Karpas-422 (cell line): ENCODE data around the gene DYNC2H1. TPM values are rescaled to one million over a fixed set of nuclear protein-coding genes. Genes with fewer than 3 reads are reported as not detected.

ENCODE experiments used
- DNase-seq: peaks from one replicate; pipeline ENCODE4 v3.0.0-alpha.2; 2015
- H2AFZ ChIP-seq: fragments of 200-600 bp; sonication (generic); 2 replicates; pipeline ENCODE4 v1.6.1; 2014; ENCODE audit warnings: antibody characterized with exemption, low read length, mixed read lengths
- H3K27ac ChIP-seq: fragments of 200-600 bp; sonication (generic); 2 replicates; pipeline ENCODE4 v1.5.1; 2014; ENCODE audit warnings: mild to moderate bottlenecking, low read length, moderate library complexity
- H3K27me3 ChIP-seq: fragments of 200-600 bp; sonication (generic); 2 replicates; pipeline ENCODE4 v1.6.1; 2014; ENCODE audit warnings: low read length, mixed read lengths
- H3K36me3 ChIP-seq: fragments of 200-600 bp; sonication (generic); 2 replicates; pipeline ENCODE4 v1.6.1; 2014; ENCODE audit warnings: low read length, mixed read lengths; ENCODE audit not compliant: insufficient read depth
- H3K4me1 ChIP-seq: fragments of 200-600 bp; sonication (generic); 2 replicates; pipeline ENCODE4 v1.6.1; 2014; ENCODE audit warnings: mild to moderate bottlenecking, low read length, mixed read lengths
- H3K4me2 ChIP-seq: fragments of 200-600 bp; sonication (generic); 2 replicates; pipeline ENCODE4 v1.6.1; 2014; ENCODE audit warnings: low read length, low read depth, mild to moderate bottlenecking; ENCODE audit not compliant: poor library complexity, severe bottlenecking
- H3K4me3 ChIP-seq: fragments of 200-600 bp; sonication (generic); 2 replicates; pipeline ENCODE4 v1.5.1; 2014; ENCODE audit warnings: mild to moderate bottlenecking, antibody characterized with exemption, low read length, mixed read lengths
- H3K79me2 ChIP-seq: fragments of 200-600 bp; sonication (generic); 2 replicates; pipeline ENCODE4 v1.6.1; 2014; ENCODE audit warnings: mild to moderate bottlenecking, low read length, mixed read lengths
- H3K9ac ChIP-seq: fragments of 200-600 bp; sonication (generic); 2 replicates; pipeline ENCODE4 v1.6.0; 2014; ENCODE audit warnings: low read length
- H3K9me2 ChIP-seq: fragments of 200-600 bp; sonication (generic), shearing (Covaris generic); replicated peaks from 2 replicates; pipeline ENCODE4 v1.6.0; 2014; ENCODE audit warnings: mild to moderate bottlenecking, low read length, moderate library complexity; ENCODE audit not compliant: insufficient read depth
- H3K9me3 ChIP-seq: fragments of 300-700, 200-600 bp; sonication (generic); 2 replicates; pipeline ENCODE4 v1.6.1; 2014; ENCODE audit warnings: low read length, mixed read lengths
- H4K20me1 ChIP-seq: fragments of 200-600 bp; sonication (generic); 2 replicates; pipeline ENCODE4 v1.6.1; 2014; ENCODE audit warnings: mild to moderate bottlenecking, antibody characterized with exemption, low read length, low read depth; ENCODE audit not compliant: insufficient read depth
- total RNA-seq: library from RNA; depleted of rRNA; stranded (reverse); fragments of >200 nt; shearing (Covaris generic); gene quantifications from 2 replicates; pipeline ENCODE4 v1.2.3, GENCODE V29; 2014; ENCODE audit warnings: low replicate concordance

DYNC2H1 gene
- total RNA-seq, 1 experiment from 2014 or later = 3.9 TPM

DNA sequence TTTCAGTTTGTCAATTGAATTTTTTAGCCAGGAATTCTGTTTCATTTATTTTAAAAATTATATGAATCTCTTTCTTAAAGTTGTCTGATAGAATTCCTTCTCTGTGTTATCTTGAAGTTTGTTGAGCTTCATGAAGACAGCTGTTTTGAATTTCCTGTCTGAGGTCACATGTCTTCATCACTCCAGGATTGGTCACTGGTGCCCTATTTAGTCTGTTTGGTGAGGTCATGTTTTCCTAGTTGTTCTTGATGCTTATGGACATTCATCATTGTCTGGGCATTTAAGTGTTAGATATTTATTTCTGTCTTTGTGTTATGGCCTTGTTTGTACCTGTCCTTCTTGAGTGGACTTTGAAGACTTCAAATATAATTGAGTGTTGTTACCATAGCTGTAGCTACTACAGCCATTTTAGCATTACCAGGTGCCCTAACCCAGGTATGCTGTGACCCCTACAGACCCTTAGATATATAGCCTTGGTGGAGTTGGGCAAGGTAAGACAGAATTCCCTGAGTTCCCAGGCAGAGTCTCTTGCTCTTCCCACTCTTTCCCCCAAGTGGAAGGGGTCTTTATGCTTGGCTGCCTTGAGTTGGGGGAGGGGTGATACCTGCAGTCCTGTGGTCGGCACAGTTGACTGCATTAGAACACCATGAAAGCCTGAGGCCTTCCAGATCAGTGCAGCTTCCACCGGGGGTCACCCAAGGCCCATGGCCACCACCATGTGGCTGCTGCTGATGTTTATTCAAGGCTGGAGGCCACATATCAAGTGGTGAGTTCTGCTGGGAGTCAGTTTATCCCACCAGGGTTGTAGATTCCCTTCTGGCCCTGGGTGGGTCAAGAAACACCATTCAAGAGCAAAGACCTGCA, 229.6 kb downstream of the DYNC2H1 start:
- no peaks in the 10 kb centered on the region for H3K79me2 ChIP-seq
- no peak overlapping the region for H3K9ac ChIP-seq
- H3K9me3 ChIP-seq = no peaks in the 10 kb centered on the region
- no peaks in the 10 kb centered on the region for H3K27me3 ChIP-seq
- no peaks in the 10 kb centered on the region for H4K20me1 ChIP-seq
- H3K36me3 ChIP-seq = no peaks in the 10 kb centered on the region
- no peak overlapping the region for H3K27ac ChIP-seq
- no peaks in the 10 kb centered on the region for H3K9me2 ChIP-seq
- no peak overlapping the region for H3K4me2 ChIP-seq
- DNase-seq = no peak
- H3K4me3 ChIP-seq = no peak overlapping the region
- no peaks in the 10 kb centered on the region for H3K4me1 ChIP-seq
- no peak overlapping the region for H2AFZ ChIP-seq

DNA sequence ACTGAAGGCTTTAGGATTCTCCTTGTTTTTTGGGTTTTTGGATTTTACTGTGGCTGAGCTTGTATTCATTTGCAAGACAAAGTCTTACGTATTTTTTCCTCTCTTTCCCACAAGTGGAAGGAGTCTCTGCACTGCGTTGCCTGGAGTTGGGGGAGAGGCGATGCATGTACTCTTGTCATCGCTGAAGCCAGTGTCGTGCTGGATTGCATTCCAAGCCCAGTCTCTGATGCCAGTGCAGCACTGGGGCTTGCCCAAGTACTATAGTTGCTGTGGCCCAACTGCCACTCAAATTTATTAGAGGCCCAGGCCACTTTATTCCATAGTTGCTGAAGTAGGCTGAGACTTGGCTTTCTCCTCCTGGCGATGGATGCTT, 230.2 kb downstream of the DYNC2H1 start:
- no peak overlapping the region for H3K4me2 ChIP-seq
- H3K9me2 ChIP-seq = no peaks in the 10 kb centered on the region
- H3K79me2 ChIP-seq = no peaks in the 10 kb centered on the region
- no peaks in the 10 kb centered on the region for H3K27me3 ChIP-seq
- no peaks in the 10 kb centered on the region for H3K4me1 ChIP-seq
- H3K27ac ChIP-seq = no peak overlapping the region
- H3K9ac ChIP-seq = no peak overlapping the region
- H4K20me1 ChIP-seq = no peaks in the 10 kb centered on the region
- H2AFZ ChIP-seq = no peak overlapping the region
- DNase-seq = no peak
- H3K36me3 ChIP-seq = no peaks in the 10 kb centered on the region
- no peak overlapping the region for H3K4me3 ChIP-seq
- H3K9me3 ChIP-seq = no peaks in the 10 kb centered on the region

DNA sequence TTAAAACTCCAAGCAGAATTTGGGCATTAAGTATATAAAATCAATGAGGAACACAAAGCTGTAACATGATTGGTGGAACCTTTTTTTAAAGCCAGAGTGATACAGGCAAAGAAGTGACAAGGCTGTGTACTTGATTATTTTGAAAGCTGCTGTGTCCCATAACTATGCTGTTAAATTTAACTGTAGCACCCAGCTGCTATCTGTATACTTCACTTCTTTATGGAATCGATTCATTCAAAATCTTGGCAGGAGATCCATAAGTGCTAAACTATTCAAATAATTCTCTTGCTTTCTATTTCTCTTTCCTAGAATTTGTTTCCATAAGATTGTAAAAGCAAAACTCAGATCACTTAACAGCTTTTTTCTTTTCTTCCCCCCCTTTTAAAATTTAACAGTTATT, 231.7 kb downstream of the DYNC2H1 start:
- DNase-seq = no peak
- Histone ChIP-seq H3K9me2 (no peaks in the 10 kb centered on the region), H3K4me3 (no peak overlapping the region)

DNA sequence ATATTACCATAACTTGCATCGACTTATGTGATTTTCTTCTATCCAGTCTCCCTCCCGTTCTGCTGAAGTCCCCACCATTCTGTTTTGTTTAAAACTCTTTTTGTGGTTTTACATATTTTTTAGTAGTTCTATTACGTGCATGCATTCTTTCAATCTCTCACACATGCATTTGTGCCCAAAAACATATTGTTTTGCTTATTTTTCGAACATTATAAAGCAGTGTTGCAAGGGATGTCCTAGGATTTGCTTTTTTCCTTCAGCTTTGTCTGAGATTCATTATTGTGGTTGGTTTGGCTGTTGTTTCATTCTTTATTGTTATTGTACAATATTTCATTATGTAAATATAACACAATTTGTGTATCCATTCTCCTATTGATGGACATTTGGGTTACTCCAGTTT, 235.7 kb downstream of the DYNC2H1 start:
- no peaks in the 10 kb centered on the region for H3K4me1 ChIP-seq
- H3K4me2 ChIP-seq = no peak overlapping the region
- H3K9me2 ChIP-seq = no peaks in the 10 kb centered on the region
- H3K27me3 ChIP-seq = no peaks in the 10 kb centered on the region
- H3K36me3 ChIP-seq = no peaks in the 10 kb centered on the region
- no peak overlapping the region for H3K27ac ChIP-seq
- no peaks in the 10 kb centered on the region for H3K79me2 ChIP-seq
- no peak for DNase-seq
- no peaks in the 10 kb centered on the region for H3K9me3 ChIP-seq
- no peak overlapping the region for H2AFZ ChIP-seq
- H3K9ac ChIP-seq = no peak overlapping the region
- H3K4me3 ChIP-seq = no peak overlapping the region
- no peaks in the 10 kb centered on the region for H4K20me1 ChIP-seq

More for the DNA sequence above, 231.7 kb downstream of the DYNC2H1 start:
- no peaks in the 10 kb centered on the region for H3K4me1 ChIP-seq
- no peaks in the 10 kb centered on the region for H3K27me3 ChIP-seq
- no peak overlapping the region for H3K9ac ChIP-seq
- no peaks in the 10 kb centered on the region for H3K79me2 ChIP-seq
- no peaks in the 10 kb centered on the region for H3K36me3 ChIP-seq
- no peak overlapping the region for H3K27ac ChIP-seq
- no peak overlapping the region for H3K4me2 ChIP-seq
- H4K20me1 ChIP-seq = no peaks in the 10 kb centered on the region
- H3K9me3 ChIP-seq = no peaks in the 10 kb centered on the region
- H2AFZ ChIP-seq = no peak overlapping the region

DNA sequence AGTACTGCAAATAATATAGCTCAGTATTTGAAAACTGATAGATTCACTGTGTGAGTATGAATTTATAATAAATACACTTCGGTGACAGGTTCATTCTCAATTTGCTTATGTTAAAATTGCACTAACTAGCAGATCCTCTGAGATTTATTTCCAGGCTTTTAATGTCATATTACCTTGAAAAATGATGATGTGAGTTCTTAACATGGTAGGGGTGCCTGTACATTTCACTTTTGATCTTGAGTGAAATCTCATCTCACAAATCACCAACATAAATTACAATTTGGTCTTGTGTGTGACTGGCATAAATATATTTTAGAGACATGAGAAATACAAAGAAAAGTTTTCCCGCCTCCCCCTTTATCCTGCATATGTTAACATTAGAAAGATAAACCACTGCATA, 240.4 kb downstream of the DYNC2H1 start:
- H3K9ac ChIP-seq = no peak overlapping the region
- H3K36me3 ChIP-seq = no peaks in the 10 kb centered on the region
- H2AFZ ChIP-seq = no peak overlapping the region
- H3K4me2 ChIP-seq = no peak overlapping the region
- no peak for DNase-seq
- no peaks in the 10 kb centered on the region for H4K20me1 ChIP-seq
- H3K27me3 ChIP-seq = no peaks in the 10 kb centered on the region
- no peaks in the 10 kb centered on the region for H3K4me1 ChIP-seq
- H3K79me2 ChIP-seq = no peaks in the 10 kb centered on the region
- no peak overlapping the region for H3K4me3 ChIP-seq
- H3K27ac ChIP-seq = no peak overlapping the region
- no peaks in the 10 kb centered on the region for H3K9me3 ChIP-seq
- no peaks in the 10 kb centered on the region for H3K9me2 ChIP-seq

DNA sequence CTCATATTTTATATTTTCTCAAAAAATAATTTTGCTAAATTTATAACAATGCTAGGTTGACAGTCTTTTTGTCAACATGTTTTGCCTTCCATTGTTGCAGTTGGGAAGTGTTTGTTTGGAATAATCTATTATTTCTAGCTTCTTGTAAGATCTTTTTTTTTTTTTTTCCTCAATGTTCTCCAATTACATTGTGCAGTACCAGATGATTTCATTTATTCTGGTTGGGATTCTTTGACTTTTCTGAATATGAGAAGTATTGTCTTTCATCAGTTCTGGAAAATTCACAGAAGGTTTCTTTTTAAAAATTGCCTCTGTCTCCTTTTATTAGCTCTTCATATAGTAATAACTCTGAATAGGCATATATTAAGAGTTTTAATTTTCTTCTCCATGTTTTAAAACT, 245.4 kb downstream of the DYNC2H1 start:
- no peak overlapping the region for H3K4me2 ChIP-seq
- DNase-seq = no peak
- H3K27ac ChIP-seq = no peak overlapping the region

DNA sequence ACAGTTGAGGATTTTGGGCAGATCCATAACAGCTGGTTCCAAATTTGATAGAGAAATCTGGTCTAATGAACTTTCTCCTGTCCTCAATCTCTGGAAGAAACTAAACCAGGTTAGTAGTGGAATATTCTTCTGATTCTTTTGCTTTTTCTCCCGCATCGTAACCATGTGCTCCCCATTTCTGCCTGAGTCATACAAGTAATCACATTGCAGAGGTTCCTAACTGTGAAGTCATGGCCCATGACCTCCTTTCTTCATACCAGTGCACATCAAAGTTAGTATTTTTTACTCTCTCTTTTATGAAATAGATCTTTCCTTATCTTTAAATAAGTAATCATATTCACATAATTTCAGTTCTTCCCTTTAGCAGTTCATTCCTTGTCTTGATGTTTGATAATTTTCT, 249.0 kb downstream of the DYNC2H1 start:
- Histone ChIP-seq H3K4me2 (no peak overlapping the region), H3K4me3 (no peak overlapping the region), H3K9me2 (no peaks in the 10 kb centered on the region), H3K9ac (no peak overlapping the region), H3K27me3 (no peaks in the 10 kb centered on the region; the same call in 1 of the 2 replicates), H3K9me3 (no peaks in the 10 kb centered on the region), H4K20me1 (no peaks in the 10 kb centered on the region), H3K27ac (no peak overlapping the region), H3K4me1 (no peaks in the 10 kb centered on the region), H2AFZ (no peak overlapping the region), H3K36me3 (no peaks in the 10 kb centered on the region), H3K79me2 (no peaks in the 10 kb centered on the region)
- no peak for DNase-seq

More for the DNA sequence above, 245.4 kb downstream of the DYNC2H1 start:
- Histone ChIP-seq H3K9me2 (no peaks in the 10 kb centered on the region), H3K36me3 (no peaks in the 10 kb centered on the region), H3K4me3 (no peak overlapping the region), H4K20me1 (no peaks in the 10 kb centered on the region), H3K27me3 (no peaks in the 10 kb centered on the region; the same call in 1 of the 2 replicates), H3K9ac (no peak overlapping the region), H3K79me2 (no peaks in the 10 kb centered on the region), H3K4me1 (no peaks in the 10 kb centered on the region), H3K9me3 (no peaks in the 10 kb centered on the region), H2AFZ (no peak overlapping the region)

DNA sequence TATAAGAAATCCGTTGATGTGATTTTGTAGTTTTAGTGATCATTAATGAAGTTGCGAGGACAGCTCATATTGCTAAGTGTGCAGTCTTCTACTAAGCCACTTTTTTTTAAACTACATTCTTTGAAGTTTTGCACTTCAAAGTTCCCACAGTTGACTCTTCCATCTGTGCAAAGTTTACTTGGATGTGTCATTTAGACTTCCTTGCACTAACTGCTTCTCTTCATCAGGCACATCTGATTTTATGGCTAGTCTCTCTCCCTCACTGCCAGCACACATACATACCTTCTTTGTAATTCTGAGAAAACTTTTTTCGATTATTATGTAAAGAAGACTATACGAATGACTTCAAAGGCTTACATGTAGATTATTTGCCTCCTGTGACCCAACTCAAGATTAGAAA, 250.0 kb downstream of the DYNC2H1 start:
- H3K9me3 ChIP-seq = no peaks in the 10 kb centered on the region
- no peaks in the 10 kb centered on the region for H3K36me3 ChIP-seq
- H3K4me2 ChIP-seq = no peak overlapping the region
- no peaks in the 10 kb centered on the region for H4K20me1 ChIP-seq
- no peaks in the 10 kb centered on the region for H3K4me1 ChIP-seq
- H3K79me2 ChIP-seq = no peaks in the 10 kb centered on the region
- H2AFZ ChIP-seq = no peak overlapping the region
- no peak overlapping the region for H3K27ac ChIP-seq
- H3K27me3 ChIP-seq = peaks cover 2% of the 10 kb centered on the region; the same call in 1 of the 2 replicates
- no peaks in the 10 kb centered on the region for H3K9me2 ChIP-seq
- DNase-seq = no peak
- no peak overlapping the region for H3K4me3 ChIP-seq
- H3K9ac ChIP-seq = no peak overlapping the region
